Small intestine (tissue), 7 donors: ENCODE data around the gene STAP2. TPM values are rescaled to one million over a fixed set of nuclear protein-coding genes. Genes with fewer than 3 reads are reported as not detected.

Experiments used
- DNase-seq, 2 donors: peaks; one replicate each; pipeline versions ENCODE4 v3.0.0 to v3.0.0-alpha.2; 2013
- FAIRE-seq: peaks from 2 replicates; lab custom pipeline; 2012; peaks lifted over from hg19 to GRCh38; lab: Jason Lieb, UNC
- H3K27ac ChIP-seq, 3 donors: one replicate each; pipeline ENCODE4 v1.5.1; 2013; ENCODE audit warnings: low read length in 2 of 3, mild to moderate bottlenecking in 2 of 3, control low read depth in 1 of 3, inconsistent platforms in 1 of 3, low read depth in 1 of 3, moderate library complexity in 1 of 3
- H3K27me3 ChIP-seq, 3 donors: one replicate each; pipeline ENCODE4 v1.6.1; 2013; ENCODE audit warnings: low read length in 3 of 3, inconsistent platforms in 1 of 3; ENCODE audit not compliant: control insufficient read depth in 3 of 3, insufficient read depth in 3 of 3
- H3K36me3 ChIP-seq, 3 donors: one replicate each; pipeline ENCODE4 v1.6.1; 2013; ENCODE audit warnings: low read length in 3 of 3, inconsistent platforms in 1 of 3, low read depth in 1 of 3, mild to moderate bottlenecking in 1 of 3, moderate library complexity in 1 of 3; ENCODE audit not compliant: control insufficient read depth in 3 of 3, insufficient read depth in 2 of 3
- H3K4me1 ChIP-seq, 3 donors: one replicate each; pipeline ENCODE4 v1.6.1; 2013; ENCODE audit warnings: low read length in 2 of 3, inconsistent platforms in 1 of 3, low read depth in 1 of 3, mild to moderate bottlenecking in 1 of 3, moderate library complexity in 1 of 3; ENCODE audit not compliant: control insufficient read depth in 3 of 3, insufficient read depth in 2 of 3
- H3K4me3 ChIP-seq, 3 donors: one replicate each; pipeline ENCODE4 v1.5.1; 2013; ENCODE audit warnings: low read length in 3 of 3, control low read depth in 1 of 3, inconsistent platforms in 1 of 3, low read depth in 1 of 3, mild to moderate bottlenecking in 1 of 3, moderate library complexity in 1 of 3
- H3K9me3 ChIP-seq, 2 donors: one replicate each; pipeline ENCODE4 v1.6.1; 2013; ENCODE audit warnings: low read depth in 1 of 2, low read length in 1 of 2; ENCODE audit not compliant: control insufficient read depth in 2 of 2, insufficient read depth in 1 of 2
- WGBS, 3 donors: extraction: QIAGEN DNeasy Blood & Tissue Kit; methylation state at CpG; one replicate each; pipeline ENCODE4 v1.1.7; 2013; 5-methylcytosine and 5-hydroxymethylcytosine counted together
- polyA plus RNA-seq, 4 donors: library from polyadenylated mRNA; stranded (reverse) in 3 of 4; unstranded in 1 of 4; fragments of 200-250 nt in 3 of 4; fragments of 120-200 nt in 1 of 4; gene quantifications; one replicate each; pipeline versions ENCODE4 v1.2.1 to v1.2.3, GENCODE V29; 2013
- donor health status: healthy with polysubstance abuse.
- donor health status: control.
- donor health status: control.
- donor health status: Bipolar disorder and iron deficiency.
- donor health status: healthy.

Gene STAP2
- polyA plus RNA-seq, 4 donors = 75.5 to 261 (median 140) TPM

GRCh38 chr19:4345342-4346019 is 6.9 kb upstream of the STAP2 start:
- 40 to 81% (median 57%) methylated on average over 13 to 15 of the region's 15 CpGs for WGBS, 3 donors
- Histone ChIP-seq H3K36me3 (peaks cover 0 to 38% (median 3%) of the 10 kb centered on the region in 3 donors), H3K27ac (peak overlapping the region in 1 of 3 donors; percentile 2), H3K4me3 (peak overlapping the region in 1 of 3 donors; percentile 8), H3K4me1 (peaks cover 0 to 24% (median 0%) of the 10 kb centered on the region in 3 donors), H3K27me3 (no peaks in the 10 kb centered on the region), H3K9me3 (peaks cover 0 to 5% of the 10 kb centered on the region in 2 donors)
- no peak for FAIRE-seq
- peak in 1 of 2 donors; percentile 67 for DNase-seq

DNA sequence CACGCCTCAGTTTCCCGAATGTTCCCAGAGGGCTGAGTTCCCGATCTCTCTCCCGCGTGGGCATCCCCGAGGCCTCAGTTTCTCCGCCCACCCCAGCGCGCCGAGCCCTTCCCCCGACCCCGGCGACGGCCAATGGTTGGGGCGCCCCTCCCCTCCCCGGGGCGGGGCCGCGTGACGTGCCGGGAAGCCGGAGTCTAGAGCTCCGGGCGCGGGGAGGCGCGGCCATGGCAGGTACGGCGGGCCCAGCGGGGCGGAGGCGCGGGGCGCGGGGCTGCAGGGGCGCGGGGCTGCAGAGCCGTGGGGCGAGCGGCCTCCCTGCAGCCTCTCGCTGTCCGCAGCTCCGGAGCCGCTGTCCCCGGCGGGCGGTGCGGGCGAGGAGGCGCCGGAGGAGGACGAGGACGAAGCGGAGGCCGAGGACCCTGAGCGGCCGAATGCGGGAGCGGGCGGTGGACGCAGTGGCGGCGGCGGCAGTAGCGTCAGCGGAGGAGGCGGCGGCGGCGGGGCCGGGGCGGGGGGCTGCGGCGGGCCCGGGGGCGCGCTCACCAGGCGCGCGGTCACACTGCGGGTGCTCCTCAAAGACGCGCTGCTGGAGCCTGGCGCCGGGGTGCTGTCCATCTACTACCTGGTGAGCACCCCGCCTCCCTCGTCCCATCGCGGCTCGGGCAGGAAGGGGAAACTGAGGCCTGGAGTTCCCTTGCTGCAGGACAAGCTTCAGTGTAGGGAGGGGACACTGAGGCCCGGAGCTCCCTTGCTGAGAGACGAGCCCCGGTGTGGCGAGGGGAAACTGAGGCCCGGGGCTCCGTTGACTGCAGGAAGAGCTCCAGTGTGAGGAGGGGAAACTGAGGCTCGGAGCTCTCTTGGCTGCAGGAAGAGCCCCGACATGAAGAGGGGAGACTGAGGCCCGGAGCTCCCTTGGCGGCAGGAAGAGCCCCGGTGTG is 5.0 kb upstream of the STAP2 start, which contains the start of gene MPND:
Gene MPND, plus strand, starts transcription at position 193 of the 938 bp plus-strand sequence. Its CDS starts 32 bp downstream, at position 225.
- Histone ChIP-seq H3K4me3 (peak within 1 kb of the TSS; percentile 73 to 92 (median 84)), H3K9me3 (peaks cover 0 to 5% of the 10 kb centered on the region in 2 donors), H3K4me1 (peaks cover 0 to 34% (median 0%) of the 10 kb centered on the region in 3 donors), H3K36me3 (peaks cover 0 to 24% (median 0%) of the 10 kb centered on the region in 3 donors), H3K27me3 (no peaks in the 10 kb centered on the region), H3K27ac (peak within 1 kb of the TSS; percentile 94 to 99 (median 99))
- FAIRE-seq (no peak), DNase-seq (peak; percentile 92 to 95)
- WGBS, 3 donors = 4 to 5% (median 4%) methylated on average over 46 to 101 of the region's 101 CpGs

DNA sequence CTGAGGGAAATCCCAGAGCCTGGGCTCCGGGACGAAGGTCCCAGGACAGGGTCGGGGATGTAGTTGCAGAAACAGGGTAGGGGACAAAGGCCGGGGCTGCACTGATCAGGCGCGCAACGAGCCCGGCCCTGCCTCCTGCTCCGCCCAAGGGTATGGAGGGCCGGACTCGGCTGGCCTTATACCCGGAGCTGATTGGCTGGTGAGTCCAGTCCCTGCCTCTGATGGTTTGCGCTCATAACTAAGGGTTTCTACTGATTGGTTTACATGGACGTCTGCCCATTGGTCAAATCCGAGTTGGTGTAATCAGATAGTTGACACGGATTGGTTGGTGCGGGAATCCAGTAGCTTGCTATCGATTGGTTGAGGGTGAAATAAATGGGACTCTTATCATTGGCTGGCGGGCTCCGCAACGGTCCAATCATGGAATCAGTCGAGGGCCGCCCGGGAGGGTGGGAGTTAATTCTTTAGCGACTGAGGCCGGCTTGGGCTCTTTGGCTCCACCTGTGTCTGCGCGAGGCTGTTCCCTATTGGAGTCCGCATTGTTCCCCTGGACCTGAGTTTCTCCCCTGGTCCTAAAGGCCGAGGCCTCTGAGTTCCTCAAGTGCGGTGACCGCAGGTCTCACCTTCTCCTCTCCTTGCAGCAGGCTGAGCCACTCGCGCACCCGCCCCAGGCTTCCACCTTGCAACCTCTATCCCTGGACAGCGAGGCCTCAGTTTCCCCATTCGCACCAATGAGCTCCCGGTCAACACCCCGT is 4.2 kb upstream of the STAP2 start:
- Histone ChIP-seq H3K36me3 (peaks cover 0 to 22% (median 0%) of the 10 kb centered on the region in 3 donors), H3K27me3 (no peaks in the 10 kb centered on the region), H3K4me3 (peak overlapping the region; percentile 73 to 92 (median 84)), H3K4me1 (peaks cover 0 to 39% (median 0%) of the 10 kb centered on the region in 3 donors), H3K27ac (peak overlapping the region; percentile 94 to 99 (median 99)), H3K9me3 (peaks cover 0 to 5% of the 10 kb centered on the region in 2 donors)
- DNase-seq (peak; percentile 99 to 100), FAIRE-seq (peak; percentile 55)
- 0% methylated on average over 39 of the region's 39 CpGs for WGBS, 3 donors

- peak overlapping the region in 2 of 3 donors; percentile 25 to 46 for H3K4me3 ChIP-seq
- peaks cover 0 to 5% of the 10 kb centered on the region in 2 donors for H3K9me3 ChIP-seq
- no peaks in the 10 kb centered on the region for H3K27me3 ChIP-seq
- peak overlapping the region; percentile 81 to 94 (median 87) for H3K27ac ChIP-seq
- WGBS, 3 donors = 2 to 4% (median 3%) methylated on average over 9 to 10 of the region's 10 CpGs
- H3K36me3 ChIP-seq = peaks cover 0 to 19% (median 0%) of the 10 kb centered on the region in 3 donors
- peaks cover 0 to 42% (median 0%) of the 10 kb centered on the region in 3 donors for H3K4me1 ChIP-seq
- DNase-seq (no peak), FAIRE-seq (no peak)
Observed at GRCh38 chr19:4342314-4342614, 3.6 kb upstream of the STAP2 start.

- Histone ChIP-seq H3K27me3 (no peaks in the 10 kb centered on the region), H3K27ac (peak overlapping the region; percentile 94 to 98 (median 96)), H3K4me1 (peaks cover 0 to 34% (median 0%) of the 10 kb centered on the region in 3 donors), H3K36me3 (peaks cover 0 to 18% (median 0%) of the 10 kb centered on the region in 3 donors), H3K4me3 (peak overlapping the region; percentile 45 to 66 (median 51)), H3K9me3 (peaks cover 0 to 3% of the 10 kb centered on the region in 2 donors)
- WGBS, 3 donors = 6 to 12% (median 6%) methylated on average over 14 of the region's 14 CpGs
- DNase-seq = peak; percentile 84 to 94
- FAIRE-seq = no peak
Observed at GRCh38 chr19:4337906-4338440, 654 bp downstream of the STAP2 start.

DNA sequence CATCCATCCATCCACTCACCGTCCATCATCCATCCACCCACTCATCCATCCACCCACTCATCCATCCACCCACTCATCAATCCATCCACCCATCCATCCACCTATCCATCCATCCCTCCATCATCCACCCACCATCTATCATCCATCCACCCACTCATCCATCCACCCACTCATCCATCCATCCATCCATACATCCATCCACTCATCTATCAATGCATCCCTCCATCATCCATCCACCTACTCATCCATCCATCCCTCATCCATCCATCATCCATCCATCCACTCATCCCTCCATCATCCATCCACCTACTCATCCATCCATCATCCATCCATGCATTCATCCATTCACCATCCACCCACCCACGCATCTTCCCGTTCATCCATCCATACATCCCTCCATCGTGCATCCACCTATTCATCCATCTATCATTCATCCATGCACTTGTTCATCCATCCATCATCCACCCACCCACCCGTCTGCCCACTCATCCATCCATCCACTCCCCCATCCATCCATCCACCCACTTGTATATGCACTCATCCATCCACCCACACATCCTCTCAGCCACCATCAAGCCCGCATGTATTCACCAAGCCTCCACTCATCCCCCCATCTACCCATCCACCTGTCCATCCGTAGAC is 3.6 kb downstream of the STAP2 start:
- Histone ChIP-seq H3K9me3 (peaks cover 0 to 3% of the 10 kb centered on the region in 2 donors), H3K36me3 (peaks cover 0 to 34% (median 0%) of the 10 kb centered on the region in 3 donors), H3K27me3 (no peaks in the 10 kb centered on the region), H3K4me3 (no peak overlapping the region), H3K4me1 (peaks cover 0 to 17% (median 0%) of the 10 kb centered on the region in 3 donors), H3K27ac (no peak overlapping the region)
- no peak for FAIRE-seq
- no peak for DNase-seq
- 93 to 98% (median 95%) methylated on average over 7 of the region's 7 CpGs for WGBS, 3 donors

DNA sequence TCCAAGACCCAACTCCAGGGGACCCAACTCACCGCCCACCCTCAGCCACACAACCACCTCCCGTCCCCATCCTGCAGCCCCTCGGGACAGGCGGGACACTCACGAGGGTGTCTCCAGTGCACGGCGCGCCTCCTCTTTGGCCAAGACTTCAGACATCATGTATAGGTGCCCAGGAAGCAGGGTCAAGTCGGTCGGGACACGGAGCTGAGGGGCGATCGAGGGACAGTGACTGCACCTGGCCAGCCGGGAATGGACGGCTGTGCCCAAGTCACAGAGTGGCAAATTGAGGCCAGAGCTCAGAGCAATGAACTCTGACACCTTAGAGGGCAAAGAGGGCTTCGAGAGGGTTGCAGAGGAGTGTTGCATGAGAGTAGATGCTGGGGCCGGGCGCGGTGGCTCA is 8.8 kb downstream of the STAP2 start:
- 96 to 97% (median 96%) methylated on average over 18 to 19 of the region's 19 CpGs for WGBS, 3 donors
- no peak for FAIRE-seq
- H3K27me3 ChIP-seq = peaks cover 0 to 16% (median 0%) of the 10 kb centered on the region in 3 donors
- no peak overlapping the region for H3K4me3 ChIP-seq
- peaks cover 0 to 48% (median 5%) of the 10 kb centered on the region in 3 donors for H3K36me3 ChIP-seq
- H3K4me1 ChIP-seq = peaks cover 2 to 25% (median 3%) of the 10 kb centered on the region in 3 donors
- H3K9me3 ChIP-seq = peaks cover 0 to 6% of the 10 kb centered on the region in 2 donors
- DNase-seq = no peak
- H3K27ac ChIP-seq = no peak overlapping the region
